VCaP (cell line): ENCODE measurements around the gene GPX5.
"Not testable (repeated sequence)": the region's sequence is repeated elsewhere in the genome, so short reads cannot be mapped to it uniquely, and the experiment has no call there.

Experiments
- H3K27ac ChIP-seq: fragments of 450-650 bp; 2 replicates; pipeline ENCODE4 v1.5.1; 2017
- CTCF ChIP-seq: fragments of 450-650 bp; conservative IDR thresholded peaks from 2 replicates; pipeline ENCODE4 v1.5.1; 2017; ENCODE audit warnings: mild to moderate bottlenecking, moderate library complexity

Gene GPX5

DNA sequence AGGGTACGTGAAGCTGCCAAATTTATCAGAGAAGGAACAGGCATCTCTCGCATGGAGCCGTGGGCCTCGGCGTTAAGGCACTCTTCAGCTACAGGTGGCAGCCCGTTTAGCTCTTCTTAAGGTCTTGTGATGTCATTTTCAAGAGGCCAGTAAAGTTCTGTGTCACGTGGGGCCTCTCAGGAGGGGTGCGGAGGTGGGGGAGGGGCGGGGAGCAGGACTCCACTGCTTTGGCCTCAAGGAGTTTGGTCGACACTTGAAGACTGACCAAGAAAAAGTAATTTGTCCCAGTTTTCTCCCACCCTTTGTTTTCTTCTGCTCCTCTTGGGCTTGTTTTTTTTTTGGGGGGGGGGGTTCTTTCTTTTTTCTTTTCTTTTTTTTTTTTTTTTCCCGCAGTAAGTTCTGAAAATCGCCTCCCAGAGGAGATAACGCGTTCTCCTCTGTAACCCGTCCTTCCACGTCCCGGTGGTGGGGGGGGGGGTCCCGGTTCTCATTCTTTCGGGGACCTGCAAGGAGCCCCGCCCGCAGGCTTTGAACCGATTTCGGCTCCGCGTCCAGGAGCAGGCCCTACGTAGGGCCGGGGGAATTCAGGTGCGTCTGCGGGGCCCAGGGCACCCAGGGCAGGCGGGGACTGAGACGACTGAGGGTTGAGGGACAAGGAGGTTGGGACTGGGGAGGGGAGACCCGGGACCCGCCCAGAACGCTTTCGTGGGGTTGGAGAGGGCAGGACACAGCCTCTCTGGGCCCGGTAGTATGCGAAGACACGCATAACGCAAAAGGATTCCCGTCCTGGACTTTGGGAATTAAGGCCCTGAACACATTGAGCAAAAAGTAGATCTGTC is 36.1 kb upstream of the GPX5 start:
- no peak for TF ChIP-seq CTCF
- H3K27ac ChIP-seq = no peak overlapping the region

GRCh38 chr6:28490205-28490890 is 35.3 kb upstream of the GPX5 start:
- H3K27ac ChIP-seq = no peak overlapping the region
- no peak for TF ChIP-seq CTCF

DNA sequence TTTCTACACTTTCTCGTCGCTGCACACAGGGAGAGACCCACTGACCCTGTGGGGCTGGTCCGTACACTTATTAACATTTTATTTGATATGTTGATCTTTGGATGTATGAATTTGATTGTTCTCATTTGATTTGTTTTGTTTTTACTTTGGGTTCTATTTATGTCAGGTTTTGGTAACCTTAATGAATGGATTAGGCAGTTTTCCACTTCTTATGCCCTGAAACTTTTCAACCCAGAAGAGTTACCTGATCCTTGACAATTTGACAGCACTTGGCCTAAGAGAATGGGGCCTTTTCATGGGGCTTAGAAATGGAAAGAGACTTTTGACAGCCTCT is 33.7 kb upstream of the GPX5 start:
- no peak overlapping the region for H3K27ac ChIP-seq
- no peak for TF ChIP-seq CTCF

DNA sequence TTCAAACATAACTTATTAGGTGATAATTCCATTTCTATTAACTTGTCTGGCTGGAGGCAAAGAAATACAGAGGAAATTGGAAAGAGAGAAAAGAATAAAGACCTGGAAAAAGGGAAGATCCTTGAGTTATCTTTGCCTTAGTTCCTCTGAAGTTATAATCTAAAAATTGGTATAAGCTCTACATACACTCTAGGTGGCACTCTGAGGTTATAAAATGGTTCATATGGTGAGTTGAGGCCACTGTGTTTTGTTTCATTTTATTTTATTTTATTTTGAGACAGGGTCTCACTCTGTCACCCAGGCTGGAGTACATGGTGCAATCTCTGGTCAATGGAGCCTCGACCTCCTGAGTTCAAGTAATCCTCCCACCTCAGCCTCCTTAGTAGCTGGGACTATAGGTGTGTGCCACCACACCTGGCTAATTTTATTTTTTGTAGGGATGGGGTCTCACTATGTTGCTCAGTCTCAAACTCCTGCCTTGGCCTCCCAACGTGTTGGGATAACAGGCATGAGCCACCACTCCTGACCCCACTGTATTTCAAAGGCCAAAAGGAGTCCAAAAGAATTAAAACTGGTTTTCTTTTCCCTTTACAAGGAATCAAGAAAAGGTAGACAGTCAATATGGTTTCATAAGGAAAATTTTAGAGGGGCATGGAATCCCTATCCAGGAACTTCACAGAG is 29.4 kb upstream of the GPX5 start:
- peak overlapping the region; percentile 32; the same call in 1 of the 2 replicates for H3K27ac ChIP-seq
- TF ChIP-seq CTCF = peak; percentile 79

DNA sequence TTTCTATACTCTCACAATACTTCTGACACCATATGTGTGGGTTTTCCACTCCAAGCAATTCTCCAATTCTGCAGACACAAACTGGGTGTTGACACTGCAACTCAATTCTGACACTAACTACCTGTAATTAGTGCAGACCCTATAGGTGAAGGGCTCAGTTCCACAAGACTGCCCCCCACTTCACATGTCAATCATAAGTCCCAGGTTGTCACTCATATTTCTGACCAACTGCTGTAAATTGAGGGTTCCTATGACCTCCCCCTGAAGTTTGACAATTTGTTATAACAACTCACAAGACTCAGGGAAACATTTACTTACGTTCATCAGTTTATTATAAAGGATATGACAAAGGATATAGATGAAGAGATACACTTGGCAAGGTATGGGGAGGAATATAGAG is 28.4 kb upstream of the GPX5 start:
- no peak for TF ChIP-seq CTCF
- peak overlapping the region; percentile 32; the same call in 1 of the 2 replicates for H3K27ac ChIP-seq

DNA sequence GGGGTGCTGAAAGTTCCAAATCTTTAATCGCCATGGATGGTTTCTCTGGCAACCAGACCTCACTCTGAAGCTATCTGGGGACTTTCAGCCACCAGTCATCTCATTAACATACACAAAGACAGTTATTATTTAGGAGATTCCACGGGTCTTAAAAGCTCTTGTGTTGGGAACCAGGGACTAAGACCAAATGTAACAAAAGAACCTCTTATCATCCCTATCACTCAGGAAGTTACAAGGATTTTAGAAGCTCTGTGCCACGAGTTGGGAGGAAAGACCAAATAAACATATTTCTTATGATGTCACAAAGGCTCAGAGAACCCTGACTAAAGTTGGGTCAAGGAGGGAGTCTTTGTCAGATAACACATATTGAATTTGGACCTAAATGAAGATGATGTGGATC is 27.8 kb upstream of the GPX5 start:
- H3K27ac ChIP-seq = no peak overlapping the region
- TF ChIP-seq CTCF = no peak

DNA sequence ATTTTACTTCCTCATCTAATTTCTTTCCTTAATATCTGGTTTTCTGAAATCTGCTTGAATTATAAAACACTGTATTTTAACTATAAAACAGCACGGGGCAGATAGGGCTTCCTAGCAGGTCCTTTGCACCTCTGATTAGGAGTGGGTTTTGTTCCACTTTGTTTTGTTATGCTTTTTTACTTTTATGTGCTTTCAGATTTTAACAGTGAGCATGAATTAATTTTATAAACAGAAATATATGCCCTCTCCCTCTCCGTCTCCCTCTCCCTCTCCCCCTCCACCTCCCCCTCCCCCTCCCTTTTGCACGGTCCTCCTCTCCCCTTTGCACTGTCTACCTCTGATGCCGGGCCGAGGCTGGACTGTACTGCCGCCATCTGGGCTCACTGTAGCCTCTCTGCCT is 24.4 kb upstream of the GPX5 start:
- TF ChIP-seq CTCF = no peak
- no peak overlapping the region for H3K27ac ChIP-seq

DNA sequence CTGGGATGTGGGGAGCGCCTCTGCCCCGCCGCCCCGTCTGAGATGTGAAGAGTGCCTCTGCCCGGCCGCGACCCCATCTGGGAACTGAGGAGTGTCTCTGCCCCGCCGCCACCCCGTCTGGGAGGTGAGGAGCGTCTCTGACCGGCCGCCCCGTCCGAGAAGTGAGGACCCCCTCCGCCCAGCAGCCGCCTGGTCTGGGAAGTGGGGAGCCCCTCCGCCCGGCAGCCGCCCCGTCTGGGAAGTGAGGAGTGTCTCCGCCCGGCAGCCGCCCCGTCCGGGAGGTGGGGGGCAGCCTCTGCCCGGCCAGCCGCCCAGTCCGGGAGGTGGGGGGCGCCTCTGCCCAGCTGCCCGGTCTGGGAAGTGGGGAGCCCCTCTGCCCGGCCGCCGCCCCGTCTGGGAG is 23.5 kb upstream of the GPX5 start:
- H3K27ac ChIP-seq = not testable (repeated sequence)

GRCh38 chr6:28502709-28503305 is 22.9 kb upstream of the GPX5 start:
- H3K27ac ChIP-seq = not testable (repeated sequence)
